B cell (primary cell): Measurements from ENCODE around the gene IFNA1. TPM values are rescaled to one million over a fixed set of nuclear protein-coding genes. Genes with fewer than 3 reads are reported as not detected.

Experiments used
- ATAC-seq: fragments of 200-7000 bp; cut with Tn5 transposase; one replicate; pipeline ENCODE4 v1.10.0; 2021; ENCODE audit warnings: low read depth, mild to moderate bottlenecking, moderate number of reproducible peaks, moderate library complexity
- CTCF ChIA-PET: fragments of 350-600 bp; sonication (Branson Sonifier 250); formaldehyde crosslinking; loops from one replicate; lab custom pipeline; 2021; ENCODE audit warnings: antibody characterized with exemption, inconsistent platforms; lab: Charles Lee
- POLR2A ChIA-PET: fragments of 350-600 bp; sonication (Branson Sonifier 250); formaldehyde crosslinking; loops from one replicate; lab custom pipeline; 2021; ENCODE audit warnings: antibody characterized with exemption; lab: Charles Lee
- DNase-seq: peaks from one replicate; pipeline ENCODE4 v3.0.0; 2013
- H2AFZ ChIP-seq: 2 replicates; pipeline ENCODE4 v1.6.1; 2012; ENCODE audit warnings: mild to moderate bottlenecking, low read depth, low read length; ENCODE audit not compliant: insufficient read depth, poor library complexity, severe bottlenecking
- H3K27ac ChIP-seq, 2 donors: 1 replicate in 1 of 2; 2 replicates in 1 of 2; pipeline ENCODE4 v1.5.1; 2012 to 2013; ENCODE audit warnings: low read length in 2 of 2, mild to moderate bottlenecking in 2 of 2, moderate library complexity in 1 of 2
- H3K27me3 ChIP-seq, 4 experiments: fragments of 200-600 bp in 1 of 4; sonication (generic) in 1 of 4; replicated peaks in 1 of 4; 1 replicate in 2 of 4; 2 replicates in 2 of 4; pipeline versions ENCODE4 v1.6.1 to v1.7.0; 2013 to 2016; ENCODE audit warnings: low read length in 3 of 4, mild to moderate bottlenecking in 2 of 4, mixed read lengths in 1 of 4, moderate library complexity in 1 of 4; ENCODE audit not compliant: insufficient read depth in 4 of 4, control insufficient read depth in 3 of 4; ENCODE audit errors: control extremely low read depth in 1 of 4
- H3K36me3 ChIP-seq, 2 experiments: replicated peaks in 1 of 2; 1 replicate in 1 of 2; 2 replicates in 1 of 2; pipeline versions ENCODE4 v1.6.1 to v1.7.1; 2013; ENCODE audit warnings: low read length in 1 of 2; ENCODE audit not compliant: insufficient read depth in 2 of 2, control insufficient read depth in 1 of 2; ENCODE audit errors: control extremely low read depth in 1 of 2, extremely low read depth in 1 of 2
- H3K4me1 ChIP-seq, 2 donors: fragments of 200-600 bp in 1 of 2; sonication (generic) in 1 of 2; 1 replicate in 1 of 2; 2 replicates in 1 of 2; pipeline versions ENCODE4 v1.5.1 to v1.6.1; 2013 to 2017; ENCODE audit warnings: low read length in 2 of 2; ENCODE audit not compliant: control insufficient read depth in 2 of 2, insufficient read depth in 2 of 2
- H3K4me2 ChIP-seq: replicated peaks from 2 replicates; pipeline ENCODE3; 2012; ENCODE audit warnings: mild to moderate bottlenecking, low read depth, low read length; ENCODE audit not compliant: poor library complexity, severe bottlenecking
- H3K4me3 ChIP-seq, 5 experiments: fragments of 200-600 bp in 1 of 5; sonication (generic) in 1 of 5; 1 replicate in 3 of 5; 2 replicates in 2 of 5; pipeline versions ENCODE4 v1.5.1 to v1.7.0; 2011 to 2016; ENCODE audit warnings: low read length in 4 of 5, mild to moderate bottlenecking in 4 of 5, low read depth in 2 of 5, control low read depth in 1 of 5, moderate library complexity in 1 of 5; ENCODE audit not compliant: insufficient read depth in 1 of 5; ENCODE audit errors: control extremely low read depth in 1 of 5, extremely low read depth in 1 of 5
- H3K79me2 ChIP-seq: fragments of 200-600 bp; sonication (generic); one replicate; pipeline ENCODE4 v1.6.0; 2016; ENCODE audit warnings: low read length; ENCODE audit not compliant: control insufficient read depth, insufficient read depth
- H3K9ac ChIP-seq: fragments of 200-600 bp; sonication (generic); 2 replicates; pipeline ENCODE4 v1.6.1; 2017; ENCODE audit warnings: mild to moderate bottlenecking, low read length, moderate library complexity
- H3K9me3 ChIP-seq, 3 donors: one replicate each; pipeline versions ENCODE4 v1.6.1 to v1.7.1; 2013; ENCODE audit warnings: low read length in 2 of 3; ENCODE audit not compliant: control insufficient read depth in 2 of 3, insufficient read depth in 1 of 3; ENCODE audit errors: control extremely low read depth in 1 of 3
- H4K20me1 ChIP-seq: 2 replicates; pipeline ENCODE4 v1.6.0; 2012; ENCODE audit warnings: mild to moderate bottlenecking, low read length; ENCODE audit not compliant: insufficient read depth, control insufficient read depth, poor library complexity, severe bottlenecking
- H3K27ac Mint-ChIP-seq: one replicate; pipeline ENCODE4 v1.8.0; 2021; ENCODE audit warnings: mixed read lengths
- H3K27me3 Mint-ChIP-seq: one replicate; pipeline ENCODE4 v1.8.0; 2021; ENCODE audit warnings: mixed read lengths
- H3K4me1 Mint-ChIP-seq: one replicate; pipeline ENCODE4 v1.8.0; 2021; ENCODE audit warnings: mixed read lengths
- H3K4me3 Mint-ChIP-seq: one replicate; pipeline ENCODE4 v1.8.0; 2021; ENCODE audit warnings: mixed read lengths
- H3K9me3 Mint-ChIP-seq: one replicate; pipeline ENCODE4 v1.8.0; 2022; ENCODE audit warnings: mixed read lengths; ENCODE audit not compliant: insufficient read depth
- EZH2 ChIP-seq: IDR thresholded peaks from 2 replicates; pipeline ENCODE4 v1.6.1; 2012; ENCODE audit warnings: borderline replicate concordance, low read depth, mild to moderate bottlenecking, moderate library complexity, low read length; ENCODE audit not compliant: insufficient read depth, poor library complexity, severe bottlenecking
- WGBS: methylation state at CpG from one replicate; pipeline ENCODE4 v1.1.5; 2013; ENCODE audit warnings: missing lambda C conversion rate; ENCODE audit not compliant: insufficient coverage; 5-methylcytosine and 5-hydroxymethylcytosine counted together
- intact Hi-C: fragments of 100-400 bp; cut with micrococcal nuclease; formaldehyde crosslinking; loops from one replicate; pipeline ENCODE4 v1.10.0; 2022
- polyA plus RNA-seq: library from polyadenylated mRNA; depleted of rRNA; stranded (reverse); fragments of >200 nt; gene quantifications from 2 replicates; pipeline ENCODE4 v1.2.3, GENCODE V29; 2012
- total RNA-seq, 2 donors: library from RNA; stranded (reverse); fragments of 120-200 nt in 1 of 2; gene quantifications; 1 replicate in 1 of 2; 2 replicates in 1 of 2; pipeline versions ENCODE4 v1.2.3 to v1.2.4, GENCODE V29; 2013 to 2022
- TF ChIP-seq, protein P1 (sequence below): fragments of 200-600 bp; IDR thresholded peaks from one replicate; pipeline ENCODE4 v1.8.0; 2022; ENCODE audit warnings: antibody characterized with exemption, mild to moderate bottlenecking

Gene IFNA1
- total and polyA plus RNA-seq, 2 donors (not counting 1 experiment from before 2014, with no cell fraction given), result not detected

DNA sequence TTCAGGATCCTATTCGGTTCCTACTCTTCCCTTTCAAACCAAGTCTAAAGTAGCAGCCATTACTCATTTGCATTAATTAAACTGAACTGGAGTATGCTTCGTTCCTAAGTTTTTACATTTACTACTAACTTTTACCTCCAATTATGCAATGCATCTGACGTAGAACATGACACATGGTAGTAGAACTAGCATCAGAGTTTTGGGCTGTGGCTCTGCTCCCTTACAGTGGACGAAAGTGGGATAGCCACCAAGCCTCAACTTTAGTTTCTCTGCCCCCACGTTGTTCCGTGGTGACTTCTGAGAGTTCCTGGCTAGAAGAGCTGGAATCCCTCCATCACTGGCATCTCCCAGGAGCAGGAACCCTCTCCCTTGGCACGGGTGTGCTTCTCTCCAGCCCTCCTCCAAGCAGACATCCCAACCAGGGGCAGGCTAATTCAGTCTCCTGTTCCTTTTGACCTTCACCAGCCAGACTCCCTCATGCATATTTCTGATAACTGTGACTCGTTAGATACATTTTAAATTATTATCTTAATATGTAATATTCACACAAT is 39.0 kb downstream of the IFNA1 start:
- no peak for DNase-seq
- Histone ChIP-seq H4K20me1 (no peaks in the 10 kb centered on the region), H3K9me3 (no peaks in the 10 kb centered on the region), H3K4me2 (no peak overlapping the region), H2AFZ (no peak overlapping the region), H3K9ac (no peak overlapping the region), H3K36me3 (no peaks in the 10 kb centered on the region), H3K4me1 (peaks cover 5 to 8% of the 10 kb centered on the region in 2 donors), H3K27ac (no peak overlapping the region), H3K79me2 (no peaks in the 10 kb centered on the region), H3K27me3 (peaks cover 0 to 5% (median 0%) of the 10 kb centered on the region in 4 experiments), H3K4me3 (no peak overlapping the region)
- 84% methylated on average over 7 of the region's 8 CpGs for WGBS
- Mint-ChIP-seq H3K9me3 (peaks cover 2% of the 10 kb centered on the region), H3K4me1 (peaks cover 6% of the 10 kb centered on the region), H3K4me3 (no peak overlapping the region), H3K27me3 (peaks cover 17% of the 10 kb centered on the region), H3K27ac (no peak overlapping the region)
- no peak for TF ChIP-seq EZH2
- TF ChIP-seq, protein P1, sequence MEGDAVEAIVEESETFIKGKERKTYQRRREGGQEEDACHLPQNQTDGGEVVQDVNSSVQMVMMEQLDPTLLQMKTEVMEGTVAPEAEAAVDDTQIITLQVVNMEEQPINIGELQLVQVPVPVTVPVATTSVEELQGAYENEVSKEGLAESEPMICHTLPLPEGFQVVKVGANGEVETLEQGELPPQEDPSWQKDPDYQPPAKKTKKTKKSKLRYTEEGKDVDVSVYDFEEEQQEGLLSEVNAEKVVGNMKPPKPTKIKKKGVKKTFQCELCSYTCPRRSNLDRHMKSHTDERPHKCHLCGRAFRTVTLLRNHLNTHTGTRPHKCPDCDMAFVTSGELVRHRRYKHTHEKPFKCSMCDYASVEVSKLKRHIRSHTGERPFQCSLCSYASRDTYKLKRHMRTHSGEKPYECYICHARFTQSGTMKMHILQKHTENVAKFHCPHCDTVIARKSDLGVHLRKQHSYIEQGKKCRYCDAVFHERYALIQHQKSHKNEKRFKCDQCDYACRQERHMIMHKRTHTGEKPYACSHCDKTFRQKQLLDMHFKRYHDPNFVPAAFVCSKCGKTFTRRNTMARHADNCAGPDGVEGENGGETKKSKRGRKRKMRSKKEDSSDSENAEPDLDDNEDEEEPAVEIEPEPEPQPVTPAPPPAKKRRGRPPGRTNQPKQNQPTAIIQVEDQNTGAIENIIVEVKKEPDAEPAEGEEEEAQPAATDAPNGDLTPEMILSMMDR, result no peak
- intact Hi-C loops, result no loop called here
- POLR2A ChIA-PET, result no interaction called here
- no peak for ATAC-seq
- CTCF ChIA-PET, result no interaction called here

GRCh38 chr9:21481470-21482056 is 41.3 kb downstream of the IFNA1 start:
- Histone ChIP-seq H3K79me2 (no peaks in the 10 kb centered on the region), H3K36me3 (no peaks in the 10 kb centered on the region), H3K9me3 (no peaks in the 10 kb centered on the region), H2AFZ (no peak overlapping the region), H3K4me3 (no peak overlapping the region), H3K4me2 (peak overlapping the region; percentile 26), H4K20me1 (no peaks in the 10 kb centered on the region), H3K4me1 (peaks cover 5 to 8% of the 10 kb centered on the region in 2 donors), H3K27ac (no peak overlapping the region), H3K9ac (no peak overlapping the region), H3K27me3 (no peaks in the 10 kb centered on the region)
- no peak for DNase-seq
- H3K4me3 Mint-ChIP-seq, result no peak overlapping the region
- H3K4me1 Mint-ChIP-seq, result peaks cover 6% of the 10 kb centered on the region
- ChIA-PET CTCF (no interaction called here), POLR2A (no interaction called here)
- ATAC-seq, result no peak
- H3K27ac Mint-ChIP-seq, result no peak overlapping the region
- peaks cover 9% of the 10 kb centered on the region for H3K9me3 Mint-ChIP-seq
- H3K27me3 Mint-ChIP-seq, result peaks cover 6% of the 10 kb centered on the region
- WGBS, result no CpG with 5 or more reads among the region's 1 CpG
- intact Hi-C loops, result no loop called here
- no peak for TF ChIP-seq EZH2
- TF ChIP-seq, protein P1, result no peak
